DOHH2 (cell line): ENCODE measurements around the gene RABGAP1L.
"Not testable (repeated sequence)": the region's sequence is repeated elsewhere in the genome, so short reads cannot be mapped to it uniquely, and the experiment has no call there.

Experiments
- EZH2phosphoT487 ChIP-seq: fragments of 200-600 bp; sonication (generic); IDR thresholded peaks from 2 replicates; pipeline ENCODE4 v1.6.1; 2017; ENCODE audit warnings: borderline replicate concordance, mild to moderate bottlenecking, antibody characterized with exemption, low read length, moderate library complexity, mixed read lengths
- TF ChIP-seq, protein P1 (sequence below): fragments of 200-600 bp; sonication (generic); IDR thresholded peaks from one replicate; pipeline ENCODE4 v1.5.1; 2014; ENCODE audit warnings: antibody characterized with exemption, mild to moderate bottlenecking, low read depth, low read length; ENCODE audit not compliant: poor library complexity, severe bottlenecking

DNA sequence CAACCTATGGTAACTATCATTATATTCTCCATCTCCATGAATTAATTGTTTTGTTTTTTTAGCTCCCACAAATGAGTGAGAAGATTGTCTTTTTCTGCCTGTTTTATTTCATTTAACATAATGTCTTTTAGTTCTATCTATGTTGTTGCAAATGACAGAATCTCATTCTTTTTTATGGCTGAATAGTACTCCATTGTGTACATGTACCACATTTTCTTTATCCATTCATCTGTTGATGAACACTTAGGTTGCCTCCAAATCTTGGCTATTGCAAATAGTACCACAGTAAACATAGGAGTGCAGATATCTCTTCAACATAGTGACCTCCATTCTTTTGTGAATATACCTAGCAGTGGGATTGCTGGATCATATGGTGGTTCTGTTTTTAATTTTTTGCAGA, 429.3 kb downstream of the RABGAP1L start:
- TF ChIP-seq, protein P1, sequence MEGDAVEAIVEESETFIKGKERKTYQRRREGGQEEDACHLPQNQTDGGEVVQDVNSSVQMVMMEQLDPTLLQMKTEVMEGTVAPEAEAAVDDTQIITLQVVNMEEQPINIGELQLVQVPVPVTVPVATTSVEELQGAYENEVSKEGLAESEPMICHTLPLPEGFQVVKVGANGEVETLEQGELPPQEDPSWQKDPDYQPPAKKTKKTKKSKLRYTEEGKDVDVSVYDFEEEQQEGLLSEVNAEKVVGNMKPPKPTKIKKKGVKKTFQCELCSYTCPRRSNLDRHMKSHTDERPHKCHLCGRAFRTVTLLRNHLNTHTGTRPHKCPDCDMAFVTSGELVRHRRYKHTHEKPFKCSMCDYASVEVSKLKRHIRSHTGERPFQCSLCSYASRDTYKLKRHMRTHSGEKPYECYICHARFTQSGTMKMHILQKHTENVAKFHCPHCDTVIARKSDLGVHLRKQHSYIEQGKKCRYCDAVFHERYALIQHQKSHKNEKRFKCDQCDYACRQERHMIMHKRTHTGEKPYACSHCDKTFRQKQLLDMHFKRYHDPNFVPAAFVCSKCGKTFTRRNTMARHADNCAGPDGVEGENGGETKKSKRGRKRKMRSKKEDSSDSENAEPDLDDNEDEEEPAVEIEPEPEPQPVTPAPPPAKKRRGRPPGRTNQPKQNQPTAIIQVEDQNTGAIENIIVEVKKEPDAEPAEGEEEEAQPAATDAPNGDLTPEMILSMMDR, result not testable (repeated sequence)
- TF ChIP-seq EZH2phosphoT487, result not testable (repeated sequence)
